ENCODE results near the gene CAMK2G. TPM values are rescaled to one million over a fixed set of nuclear protein-coding genes. Genes with fewer than 3 reads are reported as not detected.

The CAMK2G gene
- total RNA-seq, 1 experiment from 2014 or later = 58.9 TPM

DNA sequence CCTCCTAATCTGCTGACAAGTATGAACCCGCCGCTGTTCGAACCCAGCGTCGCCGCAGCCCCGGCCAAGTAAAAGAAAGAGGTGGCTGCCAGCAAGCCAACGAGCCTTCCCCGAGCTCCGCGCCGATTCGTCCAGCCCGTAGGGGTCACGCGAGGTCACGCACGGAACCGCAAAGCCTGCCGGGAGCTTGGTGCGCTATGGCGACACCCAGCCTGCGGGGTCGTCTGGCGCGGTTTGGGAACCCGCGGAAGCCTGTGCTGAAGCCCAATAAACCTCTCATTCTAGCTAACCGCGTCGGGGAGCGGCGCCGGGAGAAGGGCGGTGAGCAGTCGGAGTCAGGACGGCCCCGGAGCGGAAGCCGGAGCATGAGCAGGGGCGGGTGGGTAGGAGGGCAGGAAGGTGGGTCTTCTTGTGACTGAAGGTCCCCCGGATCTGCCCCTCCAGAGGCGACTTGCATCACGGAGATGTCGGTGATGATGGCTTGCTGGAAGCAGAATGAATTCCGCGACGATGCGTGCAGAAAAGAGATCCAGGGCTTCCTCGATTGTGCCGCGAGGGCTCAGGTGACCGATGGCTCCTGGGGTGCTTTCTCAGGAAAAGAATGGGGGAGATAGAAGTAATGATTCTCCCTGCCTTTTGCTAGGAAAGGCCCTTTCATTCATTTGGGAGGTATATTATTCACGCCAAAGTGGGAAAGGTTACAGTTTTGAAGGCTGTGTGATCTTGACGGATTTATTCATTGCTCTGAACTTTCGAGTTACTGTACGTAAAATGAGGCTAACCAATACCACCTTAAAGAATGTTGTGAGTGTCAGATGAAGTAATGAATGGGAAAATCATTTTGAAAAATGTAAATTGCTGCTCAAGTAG, 92.2 kb downstream of the CAMK2G start, which contains the start of gene CHCHD1:
CHCHD1 (plus strand) TSS at position 170 of the 870 bp plus-strand sequence; CDS start at position 198, 28 bp downstream.
- H3K36me3 Mint-ChIP-seq (ENCODE audit: insufficient read depth, unreplicated experiment) = peaks cover 60% of the 10 kb centered on the region
- H3K27ac Mint-ChIP-seq (ENCODE audit: unreplicated experiment) = peak within 1 kb of the TSS; percentile 92
- H3K4me3 Mint-ChIP-seq (ENCODE audit: low read depth, unreplicated experiment) = peak within 1 kb of the TSS; percentile 93
- CTCF ChIA-PET = interaction anchor here (0.5 to 1.7 kb wide), 7 partner anchors 9 to 356 kb away, joined by 3 to 16 read pairs (median 4); a partner anchor contains a TSS
- no peaks in the 10 kb centered on the region for H3K9me3 Mint-ChIP-seq (ENCODE audit: low read depth, unreplicated experiment)
- H3K4me1 Mint-ChIP-seq (ENCODE audit: low read depth, unreplicated experiment) = peaks cover 36% of the 10 kb centered on the region
- intact Hi-C loops (cut with micrococcal nuclease; ENCODE audit: unreplicated experiment) = no loop called here
- H3K27me3 Mint-ChIP-seq (ENCODE audit: unreplicated experiment) = no peaks in the 10 kb centered on the region
- no TSS peak for BruUV-seq (replicated peaks)
- TF ChIP-seq, protein P1, sequence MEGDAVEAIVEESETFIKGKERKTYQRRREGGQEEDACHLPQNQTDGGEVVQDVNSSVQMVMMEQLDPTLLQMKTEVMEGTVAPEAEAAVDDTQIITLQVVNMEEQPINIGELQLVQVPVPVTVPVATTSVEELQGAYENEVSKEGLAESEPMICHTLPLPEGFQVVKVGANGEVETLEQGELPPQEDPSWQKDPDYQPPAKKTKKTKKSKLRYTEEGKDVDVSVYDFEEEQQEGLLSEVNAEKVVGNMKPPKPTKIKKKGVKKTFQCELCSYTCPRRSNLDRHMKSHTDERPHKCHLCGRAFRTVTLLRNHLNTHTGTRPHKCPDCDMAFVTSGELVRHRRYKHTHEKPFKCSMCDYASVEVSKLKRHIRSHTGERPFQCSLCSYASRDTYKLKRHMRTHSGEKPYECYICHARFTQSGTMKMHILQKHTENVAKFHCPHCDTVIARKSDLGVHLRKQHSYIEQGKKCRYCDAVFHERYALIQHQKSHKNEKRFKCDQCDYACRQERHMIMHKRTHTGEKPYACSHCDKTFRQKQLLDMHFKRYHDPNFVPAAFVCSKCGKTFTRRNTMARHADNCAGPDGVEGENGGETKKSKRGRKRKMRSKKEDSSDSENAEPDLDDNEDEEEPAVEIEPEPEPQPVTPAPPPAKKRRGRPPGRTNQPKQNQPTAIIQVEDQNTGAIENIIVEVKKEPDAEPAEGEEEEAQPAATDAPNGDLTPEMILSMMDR (IDR thresholded peaks at IDR 0.05; ENCODE audit: unreplicated experiment) = no peak
- DNase-seq = peak; percentile 97

DNA sequence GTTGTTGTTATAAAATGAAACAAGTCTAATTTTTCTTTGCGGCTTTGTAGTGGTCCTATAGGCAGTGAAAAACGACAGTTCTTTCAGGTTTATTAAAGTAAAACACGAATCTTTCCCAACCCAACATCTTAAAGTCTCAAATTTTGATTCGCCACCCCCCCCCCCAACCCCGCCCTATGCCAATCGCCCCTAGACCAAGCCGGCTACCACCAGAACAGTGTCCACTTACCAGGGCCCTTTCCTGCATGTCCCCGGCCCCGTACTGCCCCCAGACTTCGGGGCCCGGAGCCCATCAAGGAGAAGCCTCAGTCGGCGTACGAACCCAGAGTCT, 92.8 kb downstream of the CAMK2G start:
- CTCF ChIA-PET = interaction anchor here (0.5 to 1.7 kb wide), 5 partner anchors 9 to 161 kb away, joined by 3 to 14 read pairs (median 3); a partner anchor contains a TSS
- TF ChIP-seq, protein P1 (IDR thresholded peaks at IDR 0.05; ENCODE audit: unreplicated experiment) = no peak
- no peaks in the 10 kb centered on the region for H3K9me3 Mint-ChIP-seq (ENCODE audit: low read depth, unreplicated experiment)
- H3K4me1 Mint-ChIP-seq (ENCODE audit: low read depth, unreplicated experiment) = peaks cover 34% of the 10 kb centered on the region
- DNase-seq = no peak
- no TSS peak for BruUV-seq (replicated peaks)
- peak overlapping the region; percentile 93 for H3K4me3 Mint-ChIP-seq (ENCODE audit: low read depth, unreplicated experiment)
- H3K27me3 Mint-ChIP-seq (ENCODE audit: unreplicated experiment) = no peaks in the 10 kb centered on the region
- peak overlapping the region; percentile 92 for H3K27ac Mint-ChIP-seq (ENCODE audit: unreplicated experiment)
- H3K36me3 Mint-ChIP-seq (ENCODE audit: insufficient read depth, unreplicated experiment) = peaks cover 64% of the 10 kb centered on the region
- intact Hi-C loops (cut with micrococcal nuclease; ENCODE audit: unreplicated experiment) = no loop called here

DNA sequence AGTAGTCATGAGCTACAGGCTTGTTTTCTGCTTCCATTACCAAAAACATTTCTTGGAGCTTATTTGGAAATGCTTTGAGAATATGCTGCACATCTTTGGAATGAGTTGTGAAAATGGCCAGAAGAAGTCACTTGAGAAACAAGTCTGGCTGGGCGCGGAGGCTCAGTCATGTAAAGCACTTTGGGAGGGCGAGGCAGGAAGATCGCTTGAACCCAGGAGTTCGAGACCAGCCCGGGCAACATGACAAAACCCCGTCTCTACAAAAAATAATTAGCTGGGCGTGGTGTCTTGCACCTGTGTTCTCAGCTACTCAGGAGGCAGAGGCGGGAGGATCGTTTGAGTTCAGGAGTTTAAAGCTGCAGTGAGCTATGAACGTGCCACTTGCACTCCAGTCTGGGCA, 93.4 kb downstream of the CAMK2G start:
- Mint-ChIP-seq H3K27me3 (ENCODE audit: unreplicated experiment) (no peaks in the 10 kb centered on the region), H3K36me3 (ENCODE audit: insufficient read depth, unreplicated experiment) (peaks cover 59% of the 10 kb centered on the region), H3K4me1 (ENCODE audit: low read depth, unreplicated experiment) (peaks cover 28% of the 10 kb centered on the region), H3K27ac (ENCODE audit: unreplicated experiment) (peak overlapping the region; percentile 92), H3K9me3 (ENCODE audit: low read depth, unreplicated experiment) (no peaks in the 10 kb centered on the region), H3K4me3 (ENCODE audit: low read depth, unreplicated experiment) (peak overlapping the region; percentile 93)
- TF ChIP-seq, protein P1 (IDR thresholded peaks at IDR 0.05; ENCODE audit: unreplicated experiment) = no peak
- intact Hi-C loops (cut with micrococcal nuclease; ENCODE audit: unreplicated experiment) = no loop called here
- no peak for DNase-seq
- BruUV-seq (replicated peaks) = no TSS peak
- CTCF ChIA-PET = interaction anchor here (1.3 to 1.7 kb wide), 3 partner anchors 8 to 161 kb away, joined by 3 to 14 read pairs (median 3); a partner anchor contains a TSS

DNA sequence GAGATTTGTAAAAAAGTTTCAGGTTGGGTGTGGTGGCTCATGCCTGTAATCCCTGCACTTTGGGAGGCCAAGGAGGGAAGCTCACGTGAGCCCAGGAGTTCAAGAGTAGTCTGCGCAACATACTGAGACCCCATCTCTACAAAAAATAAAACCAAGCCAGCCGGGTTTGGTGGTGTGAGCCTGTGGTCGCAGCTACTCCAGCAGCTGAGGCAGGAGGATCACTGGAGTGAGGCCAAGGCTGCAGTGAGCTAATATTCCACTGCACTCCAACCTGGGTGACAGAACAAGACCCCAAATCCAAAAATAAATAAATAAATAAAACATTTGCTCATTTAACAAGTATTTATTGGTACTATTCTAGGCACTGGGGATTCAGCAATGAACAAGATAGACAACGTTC, 94.1 kb downstream of the CAMK2G start:
- TF ChIP-seq, protein P1 (IDR thresholded peaks at IDR 0.05; ENCODE audit: unreplicated experiment) = no peak
- no TSS peak for BruUV-seq (replicated peaks)
- Mint-ChIP-seq H3K27ac (ENCODE audit: unreplicated experiment) (peak overlapping the region; percentile 27), H3K36me3 (ENCODE audit: insufficient read depth, unreplicated experiment) (peaks cover 52% of the 10 kb centered on the region), H3K9me3 (ENCODE audit: low read depth, unreplicated experiment) (no peaks in the 10 kb centered on the region), H3K4me3 (ENCODE audit: low read depth, unreplicated experiment) (peak overlapping the region; percentile 93), H3K27me3 (ENCODE audit: unreplicated experiment) (no peaks in the 10 kb centered on the region), H3K4me1 (ENCODE audit: low read depth, unreplicated experiment) (peaks cover 31% of the 10 kb centered on the region)
- intact Hi-C loops (cut with micrococcal nuclease; ENCODE audit: unreplicated experiment) = no loop called here
- DNase-seq = no peak
- CTCF ChIA-PET = no interaction called here
